ENCODE data around the gene PLAAT5.

DNA sequence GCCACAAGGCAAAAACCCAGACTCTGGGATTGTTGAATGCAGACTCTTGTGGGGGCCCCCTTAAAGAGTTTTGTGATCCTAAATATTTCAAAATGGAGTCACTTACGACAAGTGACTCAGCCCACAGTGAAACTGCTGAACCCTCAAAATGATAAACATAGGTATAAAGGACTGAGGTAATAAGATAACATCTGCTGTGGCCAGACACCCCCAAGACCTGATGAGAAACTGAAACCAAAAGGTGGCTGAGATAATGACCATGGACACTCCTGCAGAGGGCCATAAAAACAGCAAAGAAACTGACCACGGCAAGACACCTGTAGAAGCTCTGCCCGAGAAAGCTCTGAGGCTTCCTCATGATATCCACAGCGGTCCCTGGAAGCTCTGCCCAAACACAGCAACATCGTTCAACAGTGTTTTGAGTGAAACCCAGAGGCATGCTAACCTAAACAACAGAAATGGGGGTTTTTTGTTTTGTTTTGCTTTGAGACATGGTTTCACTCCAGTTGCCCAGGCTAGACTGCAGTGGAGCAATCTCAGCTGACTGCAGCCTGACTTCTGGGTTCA lies 44.0 kb upstream of the PLAAT5 start:
- no peak for TF ChIP-seq CTCF (IDR thresholded peaks at IDR 0.05)
- TF ChIP-seq ZFX (IDR thresholded peaks at IDR 0.05; ENCODE audit: borderline replicate concordance) = no peak

All from 22Rv1 (cell line).